Measurements from ENCODE around the gene NEK9.

DNA sequence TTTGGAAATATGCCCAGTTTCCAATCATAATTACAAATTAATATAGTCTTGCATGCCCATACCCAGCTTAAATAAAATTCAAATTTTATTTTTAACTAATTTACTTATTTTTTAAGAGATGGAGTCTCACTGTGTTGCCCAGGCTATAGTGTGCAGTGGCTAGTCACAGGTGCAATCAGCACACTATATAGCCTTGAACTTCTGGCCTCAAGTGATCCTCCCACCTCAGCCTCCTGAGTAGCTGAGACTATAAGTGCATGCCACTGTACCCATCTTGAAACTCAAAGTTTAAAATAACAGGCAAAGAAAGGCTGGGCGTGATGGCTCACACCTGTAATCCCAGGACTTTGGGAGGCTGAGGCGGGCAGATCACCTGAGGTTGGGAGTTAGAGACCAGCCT lies 85.9 kb downstream of the NEK9 start:
- TF ChIP-seq EZH2 (optimal IDR thresholded peaks at IDR 0.05; ENCODE audit: low read depth, low read length) (no peak), EZH2phosphoT487 (IDR thresholded peaks at IDR 0.05; ENCODE audit: low read length) (no peak)
- TF ChIP-seq, protein P1, sequence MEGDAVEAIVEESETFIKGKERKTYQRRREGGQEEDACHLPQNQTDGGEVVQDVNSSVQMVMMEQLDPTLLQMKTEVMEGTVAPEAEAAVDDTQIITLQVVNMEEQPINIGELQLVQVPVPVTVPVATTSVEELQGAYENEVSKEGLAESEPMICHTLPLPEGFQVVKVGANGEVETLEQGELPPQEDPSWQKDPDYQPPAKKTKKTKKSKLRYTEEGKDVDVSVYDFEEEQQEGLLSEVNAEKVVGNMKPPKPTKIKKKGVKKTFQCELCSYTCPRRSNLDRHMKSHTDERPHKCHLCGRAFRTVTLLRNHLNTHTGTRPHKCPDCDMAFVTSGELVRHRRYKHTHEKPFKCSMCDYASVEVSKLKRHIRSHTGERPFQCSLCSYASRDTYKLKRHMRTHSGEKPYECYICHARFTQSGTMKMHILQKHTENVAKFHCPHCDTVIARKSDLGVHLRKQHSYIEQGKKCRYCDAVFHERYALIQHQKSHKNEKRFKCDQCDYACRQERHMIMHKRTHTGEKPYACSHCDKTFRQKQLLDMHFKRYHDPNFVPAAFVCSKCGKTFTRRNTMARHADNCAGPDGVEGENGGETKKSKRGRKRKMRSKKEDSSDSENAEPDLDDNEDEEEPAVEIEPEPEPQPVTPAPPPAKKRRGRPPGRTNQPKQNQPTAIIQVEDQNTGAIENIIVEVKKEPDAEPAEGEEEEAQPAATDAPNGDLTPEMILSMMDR (IDR thresholded peaks at IDR 0.05; ENCODE audit: low read length), result no peak

All from MM.1S (cell line).